HG03159 (cell line): ENCODE results near the gene CHMP2A.
"Not testable (repeated sequence)": the region's sequence is repeated elsewhere in the genome, so short reads cannot be mapped to it uniquely, and the experiment has no call there.

Experiments
- ATAC-seq: cut with Tn5 transposase; IDR thresholded peaks from one replicate; pipeline ENCODE4 v1.9.1; 2021; ENCODE audit warnings: mild to moderate bottlenecking, moderate library complexity; ENCODE audit not compliant: unreplicated experiment

The CHMP2A gene

GRCh38 chr19:58554494-58555368 is at the start of gene CHMP2A:
Gene CHMP2A, minus strand, starts transcription at chr19:58555105. Its CDS starts 893 bp downstream, at chr19:58554212.
- ATAC-seq, result peak; percentile 35

GRCh38 chr19:58586133-58586765 is 31.3 kb upstream of the CHMP2A start:
- ATAC-seq, result no peak

- ATAC-seq, result no peak
Measured at GRCh38 chr19:58585442-58586132, 30.7 kb upstream of the CHMP2A start.

GRCh38 chr19:58584498-58585441 is 29.9 kb upstream of the CHMP2A start:
- ATAC-seq, result no peak

GRCh38 chr19:58582985-58583384 is 28.1 kb upstream of the CHMP2A start:
- no peak for ATAC-seq

- ATAC-seq, result peak; percentile 60
Measured at GRCh38 chr19:58581227-58582141, 26.6 kb upstream of the CHMP2A start.

- no peak for ATAC-seq
Measured at GRCh38 chr19:58579473-58580142, 24.7 kb upstream of the CHMP2A start.

- ATAC-seq, result no peak
Measured at GRCh38 chr19:58578012-58578925, 23.4 kb upstream of the CHMP2A start.

GRCh38 chr19:58577581-58577980 is 22.7 kb upstream of the CHMP2A start:
- ATAC-seq, result not testable (repeated sequence)

- peak; percentile 38 for ATAC-seq
Measured at GRCh38 chr19:58575183-58576041, 20.5 kb upstream of the CHMP2A start.

- ATAC-seq, result no peak
Measured at GRCh38 chr19:58573658-58574164, 18.8 kb upstream of the CHMP2A start.

- peak; percentile 57 for ATAC-seq
Measured at GRCh38 chr19:58572818-58573657, 18.1 kb upstream of the CHMP2A start, which contains the start of gene MZF1. Gene MZF1, minus strand, starts transcription at chr19:58573335. Its CDS starts 1,946 bp downstream, at chr19:58571389.

GRCh38 chr19:58572026-58572817 is 17.3 kb upstream of the CHMP2A start:
- ATAC-seq, result no peak

GRCh38 chr19:58571575-58571947 is 16.7 kb upstream of the CHMP2A start:
- ATAC-seq, result no peak
